Tibial nerve (tissue), 4 donors: ENCODE results near the gene RAB33B. TPM values are rescaled to one million over a fixed set of nuclear protein-coding genes. Genes with fewer than 3 reads are reported as not detected.

Experiments used
- DNase-seq, 2 donors: peaks; one replicate each; pipeline ENCODE4 v3.0.0-alpha.2; 2019; ENCODE audit warnings: low spot score in 2 of 2
- H3K27ac ChIP-seq, 4 donors: fragments of 200-600 bp; sonication (generic) in 3 of 4; one replicate each; pipeline ENCODE4 v1.5.1; 2017 to 2019; ENCODE audit warnings: mild to moderate bottlenecking in 1 of 4
- H3K27me3 ChIP-seq, 2 donors: fragments of 200-600 bp; sonication (generic) in 1 of 2; one replicate each; pipeline versions ENCODE4 v1.5.1 to v1.6.0; 2017 to 2019
- H3K36me3 ChIP-seq, 3 donors: fragments of 200-600 bp; sonication (generic); one replicate each; pipeline ENCODE4 v1.5.1; 2018 to 2019
- H3K4me1 ChIP-seq, 4 donors: fragments of 200-600 bp; sonication (generic) in 3 of 4; one replicate each; pipeline ENCODE4 v1.5.1; 2017 to 2019
- H3K4me3 ChIP-seq, 4 donors: fragments of 200-600 bp; sonication (generic) in 3 of 4; one replicate each; pipeline ENCODE4 v1.5.1; 2017 to 2019; ENCODE audit warnings: mild to moderate bottlenecking in 1 of 4, moderate library complexity in 1 of 4
- H3K9me3 ChIP-seq, 4 donors: fragments of 200-600 bp; sonication (generic) in 3 of 4; one replicate each; pipeline ENCODE4 v1.5.1; 2017 to 2019
- CTCF ChIP-seq, 5 experiments: fragments of 200-600 bp in 3 of 5; fragments of 450-650 bp in 2 of 5; sonication (generic) in 3 of 5; IDR thresholded peaks; one replicate each; pipeline ENCODE4 v1.5.1; 2016 to 2019; ENCODE audit warnings: antibody characterized with exemption in 5 of 5, mild to moderate bottlenecking in 3 of 5, moderate library complexity in 2 of 5
- EP300 ChIP-seq, 2 donors: sonication (generic); formaldehyde crosslinking; IDR thresholded peaks; one replicate each; pipeline ENCODE4 v1.6.1; 2017; ENCODE audit warnings: antibody characterized with exemption in 2 of 2, mild to moderate bottlenecking in 1 of 2
- POLR2A ChIP-seq, 2 donors: fragments of 450-650 bp; IDR thresholded peaks; one replicate each; pipeline ENCODE4 v1.6.1; 2017; ENCODE audit warnings: antibody characterized with exemption in 2 of 2, mild to moderate bottlenecking in 2 of 2, moderate library complexity in 2 of 2
- WGBS, 2 donors: methylation state at CpG; one replicate each; pipeline ENCODE4 v1.1.5; 2018; 5-methylcytosine and 5-hydroxymethylcytosine counted together
- total RNA-seq, 4 donors: library from RNA; depleted of rRNA; stranded (reverse); fragments of >200 nt; gene quantifications; one replicate each; pipeline ENCODE4 v1.1.0, GENCODE V29; 2016

Gene RAB33B
- total RNA-seq, 4 donors from 2014 or later, result 13.2 to 18.6 (median 15.0) TPM

DNA sequence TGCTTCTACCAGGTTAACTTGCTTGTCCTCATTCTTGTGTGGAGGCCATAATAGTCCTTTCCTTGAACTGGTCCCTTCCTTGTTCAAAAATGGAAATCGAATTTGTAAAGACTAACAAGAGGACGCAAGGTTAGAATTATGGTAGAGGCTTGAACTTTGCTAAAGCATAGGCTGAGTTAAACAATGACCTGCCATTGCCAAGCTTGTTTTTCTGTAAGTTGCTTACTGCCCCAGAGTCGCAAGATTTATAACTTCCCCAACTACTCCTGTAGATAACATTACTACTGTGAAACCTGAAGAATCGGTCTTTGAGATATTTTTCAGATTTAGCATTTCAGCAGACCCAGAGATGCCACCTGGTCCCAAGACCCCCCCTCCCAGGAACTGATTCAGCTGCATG, 45.3 kb downstream of the RAB33B start:
- 73 to 84% methylated on average over 4 of the region's 4 CpGs for WGBS, 2 donors
- DNase-seq, result no peak
- Histone ChIP-seq H3K9me3 (no peaks in the 10 kb centered on the region), H3K4me3 (no peak overlapping the region), H3K4me1 (peaks cover 0 to 28% (median 5%) of the 10 kb centered on the region in 4 donors), H3K27ac (no peak overlapping the region), H3K27me3 (no peaks in the 10 kb centered on the region), H3K36me3 (peaks cover 0 to 6% (median 0%) of the 10 kb centered on the region in 3 donors)
- no peak for TF ChIP-seq EP300 (IDR thresholded peaks at IDR 0.05)
- no peak for TF ChIP-seq POLR2A (IDR thresholded peaks at IDR 0.05)
- no peak for TF ChIP-seq CTCF (IDR thresholded peaks at IDR 0.05)

DNA sequence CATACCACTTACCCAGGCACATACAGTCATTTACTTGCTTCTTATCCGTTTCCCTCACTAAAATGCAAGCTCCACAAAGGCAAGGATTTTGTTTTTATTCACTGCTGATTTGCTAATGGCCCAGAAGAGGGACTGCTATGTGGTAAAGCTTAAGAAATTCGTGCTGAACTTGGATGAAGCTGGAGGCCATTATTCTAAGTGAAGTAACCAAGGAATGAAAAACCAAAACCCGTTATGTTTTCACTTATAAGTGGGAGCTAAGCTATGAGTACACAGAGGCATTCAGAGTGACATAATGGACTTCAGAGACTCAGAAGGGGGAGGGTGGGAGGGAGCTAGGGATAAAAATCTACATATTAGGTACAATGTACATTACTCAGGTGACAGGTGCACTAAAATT, 47.2 kb downstream of the RAB33B start:
- 17 to 31% methylated on average over 3 of the region's 3 CpGs for WGBS, 2 donors
- H3K4me1 ChIP-seq, result peaks cover 0 to 28% (median 5%) of the 10 kb centered on the region in 4 donors
- TF ChIP-seq EP300 (IDR thresholded peaks at IDR 0.05) (no peak), CTCF (IDR thresholded peaks at IDR 0.05) (no peak), POLR2A (IDR thresholded peaks at IDR 0.05) (no peak)
- peak overlapping the region in 1 of 4 donors; percentile 74 for H3K27ac ChIP-seq
- no peak overlapping the region for H3K4me3 ChIP-seq
- H3K27me3 ChIP-seq, result no peaks in the 10 kb centered on the region
- H3K9me3 ChIP-seq, result no peaks in the 10 kb centered on the region
- peaks cover 0 to 16% (median 0%) of the 10 kb centered on the region in 3 donors for H3K36me3 ChIP-seq
- DNase-seq, result no peak

DNA sequence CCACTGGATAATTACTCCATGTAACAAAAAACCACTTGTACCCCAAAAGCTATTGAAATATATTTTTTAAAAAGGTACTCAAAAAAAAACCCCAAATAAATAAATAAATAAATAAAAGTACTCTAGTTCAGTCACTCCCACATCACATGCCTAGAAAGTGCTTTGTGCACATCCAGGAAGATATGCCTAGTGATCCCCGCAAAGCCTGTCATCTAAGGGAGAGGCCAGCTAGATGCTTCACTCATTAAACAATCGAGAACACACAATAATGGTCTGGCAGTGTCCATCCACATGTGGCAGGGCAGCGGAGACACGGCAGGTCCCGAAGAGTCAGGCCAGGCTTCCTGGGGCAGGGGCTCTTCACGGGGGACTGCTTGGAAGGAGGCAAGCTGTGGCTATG, 47.6 kb downstream of the RAB33B start:
- H3K27ac ChIP-seq, result peak overlapping the region in 2 of 4 donors; percentile 1 to 74
- WGBS, 2 donors, result 71 to 73% methylated on average over 6 of the region's 6 CpGs
- peaks cover 0 to 28% (median 5%) of the 10 kb centered on the region in 4 donors for H3K4me1 ChIP-seq
- H3K36me3 ChIP-seq, result peaks cover 0 to 16% (median 0%) of the 10 kb centered on the region in 3 donors
- no peak for DNase-seq
- H3K4me3 ChIP-seq, result no peak overlapping the region
- no peak for TF ChIP-seq EP300 (IDR thresholded peaks at IDR 0.05)
- no peak for TF ChIP-seq CTCF (IDR thresholded peaks at IDR 0.05)
- TF ChIP-seq POLR2A (IDR thresholded peaks at IDR 0.05), result no peak
- H3K27me3 ChIP-seq, result no peaks in the 10 kb centered on the region
- H3K9me3 ChIP-seq, result no peaks in the 10 kb centered on the region

DNA sequence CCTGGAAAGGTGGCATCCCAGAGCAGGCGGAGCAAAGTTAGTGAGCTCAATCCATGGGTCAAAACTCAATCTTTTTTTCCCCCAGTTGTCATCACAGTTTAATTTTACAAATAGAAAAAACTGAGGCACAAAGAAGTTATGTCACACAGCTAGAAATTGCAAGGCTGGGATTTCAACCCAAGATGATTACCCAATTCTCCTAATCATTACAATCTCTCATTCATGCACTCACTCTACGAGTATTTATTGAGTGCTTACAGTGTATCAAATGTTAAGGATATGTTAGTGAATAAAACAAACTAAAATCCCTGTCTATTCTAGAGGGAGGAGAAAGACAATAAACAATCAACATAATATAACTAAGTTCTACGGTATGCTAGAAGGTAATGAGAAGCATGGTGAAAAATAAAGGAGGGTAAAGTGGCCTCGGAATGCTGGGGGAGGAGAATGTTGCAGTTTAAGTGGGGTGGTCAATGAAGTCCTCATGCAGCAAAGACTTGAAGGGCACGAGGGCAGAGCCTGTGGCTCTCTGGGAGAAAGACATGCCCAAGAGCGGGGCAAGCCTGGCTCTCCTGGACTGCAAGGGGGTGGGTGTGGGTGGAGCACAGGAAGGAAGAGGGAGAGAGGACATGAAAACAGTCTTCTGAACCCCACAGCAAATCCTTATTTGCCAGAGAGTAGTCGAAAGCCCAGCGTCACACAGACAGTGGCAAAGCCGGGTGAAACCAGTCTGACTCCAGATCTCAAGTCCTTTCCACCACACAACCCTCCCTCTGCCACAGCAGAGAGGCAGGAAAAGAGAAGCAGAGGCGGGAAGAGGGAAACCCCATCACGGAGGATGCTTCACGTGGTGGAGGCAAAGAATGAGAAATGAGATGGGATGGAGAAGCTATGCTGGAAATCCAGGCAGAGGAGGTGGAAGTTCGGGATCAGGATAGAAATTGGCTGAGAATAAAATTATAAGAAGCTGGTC, 48.3 kb downstream of the RAB33B start:
- Histone ChIP-seq H3K4me3 (no peak overlapping the region), H3K27me3 (no peaks in the 10 kb centered on the region), H3K9me3 (no peaks in the 10 kb centered on the region), H3K27ac (peak overlapping the region in 2 of 4 donors; percentile 1 to 74), H3K4me1 (peaks cover 0 to 28% (median 5%) of the 10 kb centered on the region in 4 donors), H3K36me3 (peaks cover 0 to 23% (median 0%) of the 10 kb centered on the region in 3 donors)
- TF ChIP-seq CTCF (IDR thresholded peaks at IDR 0.05), result no peak
- no peak for TF ChIP-seq EP300 (IDR thresholded peaks at IDR 0.05)
- no peak for TF ChIP-seq POLR2A (IDR thresholded peaks at IDR 0.05)
- WGBS, 2 donors, result 54 to 59% methylated on average over 13 of the region's 13 CpGs
- no peak for DNase-seq

DNA sequence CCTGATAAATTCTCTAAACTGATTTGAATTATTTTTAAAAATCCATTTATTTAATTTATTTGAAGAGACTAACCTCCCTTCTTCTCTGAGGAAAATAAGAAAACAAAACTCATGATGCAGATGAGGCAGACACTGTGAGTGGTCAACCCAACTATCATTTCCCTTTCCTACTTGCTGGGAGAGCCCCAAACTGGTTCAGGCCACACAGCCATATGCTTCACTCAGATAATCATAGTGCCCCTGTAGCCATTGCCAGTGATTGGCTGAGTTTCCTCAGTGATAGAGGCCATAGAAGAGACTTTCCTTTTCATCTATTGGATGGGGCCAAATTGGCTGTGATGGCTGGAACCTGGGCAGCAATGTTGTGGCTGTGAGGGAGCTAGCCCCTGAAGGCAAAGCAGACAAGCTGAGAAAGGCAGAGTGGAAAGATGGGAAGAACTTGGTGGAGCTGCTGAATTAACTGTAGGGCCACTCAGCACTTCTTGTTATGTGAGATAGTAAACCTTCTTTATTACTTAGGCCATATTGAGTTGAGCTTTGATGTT, 49.8 kb downstream of the RAB33B start:
- Histone ChIP-seq H3K27me3 (no peaks in the 10 kb centered on the region), H3K4me1 (peaks cover 0 to 15% (median 5%) of the 10 kb centered on the region in 4 donors), H3K36me3 (peaks cover 0 to 35% (median 0%) of the 10 kb centered on the region in 3 donors), H3K27ac (no peak overlapping the region), H3K4me3 (no peak overlapping the region), H3K9me3 (no peaks in the 10 kb centered on the region)
- no peak for DNase-seq
- TF ChIP-seq CTCF (IDR thresholded peaks at IDR 0.05) (no peak), POLR2A (IDR thresholded peaks at IDR 0.05) (no peak), EP300 (IDR thresholded peaks at IDR 0.05) (no peak)
